IMR-90 (cell line): ENCODE results near the gene RNF38.

ENCODE experiments used
- BHLHE40 ChIP-seq: fragments of 150-350 bp; IDR thresholded peaks from 2 replicates; pipeline ENCODE4 v1.6.1; 2016; ENCODE audit warnings: mild to moderate bottlenecking, low read depth, low read length
- CEBPB ChIP-seq: IDR thresholded peaks from 2 replicates; pipeline ENCODE4 v1.6.1; 2012; ENCODE audit warnings: low read depth, low read length, improper control_type of control experiment
- CHD1 ChIP-seq: IDR thresholded peaks from 2 replicates; pipeline ENCODE4 v1.6.1; 2012; ENCODE audit warnings: low read depth, low read length, improper control_type of control experiment
- CTCF ChIP-seq: conservative IDR thresholded peaks from 2 replicates; pipeline ENCODE4 v1.5.1; 2012; ENCODE audit warnings: mild to moderate bottlenecking, low read depth, low read length, improper control_type of control experiment
- MXI1 ChIP-seq: IDR thresholded peaks from 2 replicates; pipeline ENCODE4 v1.6.1; 2012; ENCODE audit warnings: low read depth, mild to moderate bottlenecking, low read length, moderate library complexity, borderline replicate concordance
- NFE2L2 ChIP-seq: fragments of 150-350 bp; IDR thresholded peaks from 2 replicates; pipeline ENCODE4 v1.6.1; 2016; ENCODE audit warnings: low read depth, mild to moderate bottlenecking, low read length
- POLR2A ChIP-seq: IDR thresholded peaks from 2 replicates; pipeline ENCODE4 v1.6.1; 2012; ENCODE audit warnings: mild to moderate bottlenecking, low read depth, low read length
- RAD21 ChIP-seq: IDR thresholded peaks from 2 replicates; pipeline ENCODE4 v1.6.1; 2012; ENCODE audit warnings: low read length, improper control_type of control experiment
- RFX5 ChIP-seq: IDR thresholded peaks from 2 replicates; pipeline ENCODE4 v1.8.0; 2012; ENCODE audit warnings: low read depth, mild to moderate bottlenecking, low read length, moderate library complexity
- USF2 ChIP-seq: fragments of 150-350 bp; IDR thresholded peaks from 2 replicates; pipeline ENCODE4 v1.6.1; 2017; ENCODE audit warnings: mild to moderate bottlenecking, antibody characterized with exemption, low read length, low read depth

GRCh38 chr9:36400332-36401163 lies 479 bp upstream of the RNF38 start:
- no peak for TF ChIP-seq CTCF
- TF ChIP-seq RFX5, result no peak
- TF ChIP-seq CHD1, result no peak
- TF ChIP-seq MXI1, result peak; percentile 76; the same call in 1 of the 2 replicates
- no peak; the same call in 1 of the 2 replicates for TF ChIP-seq POLR2A
- TF ChIP-seq BHLHE40, result no peak
- TF ChIP-seq RAD21, result no peak
- no peak for TF ChIP-seq CEBPB
- no peak for TF ChIP-seq USF2
- no peak for TF ChIP-seq NFE2L2
